Sigmoid colon (tissue), 7 donors: Measurements from ENCODE around the gene ZBTB7C. TPM values are rescaled to one million over a fixed set of nuclear protein-coding genes. Genes with fewer than 3 reads are reported as not detected.

Experiments
- DNase-seq: peaks from one replicate; pipeline ENCODE4 v3.0.0-alpha.2; 2019
- H3K27ac ChIP-seq, 4 donors: fragments of 200-600 bp; sonication (generic); one replicate each; pipeline ENCODE4 v1.5.1; 2016 to 2019; ENCODE audit warnings: mild to moderate bottlenecking in 1 of 4
- H3K27me3 ChIP-seq, 3 donors: fragments of 200-600 bp; sonication (generic); one replicate each; pipeline ENCODE4 v1.5.1; 2019; ENCODE audit warnings: mild to moderate bottlenecking in 1 of 3
- H3K36me3 ChIP-seq, 4 donors: fragments of 200-600 bp; sonication (generic); one replicate each; pipeline ENCODE4 v1.5.1; 2016 to 2019
- H3K4me1 ChIP-seq, 4 donors: fragments of 200-600 bp; sonication (generic); one replicate each; pipeline ENCODE4 v1.5.1; 2017 to 2019
- H3K4me3 ChIP-seq, 4 donors: fragments of 200-600 bp; sonication (generic); one replicate each; pipeline ENCODE4 v1.5.1; 2017 to 2019; ENCODE audit warnings: mild to moderate bottlenecking in 2 of 4, moderate library complexity in 1 of 4
- H3K9me3 ChIP-seq, 4 donors: fragments of 200-600 bp in 3 of 4; sonication (generic) in 3 of 4; one replicate each; pipeline versions ENCODE4 v1.5.1 to v1.6.1; 2013 to 2019
- EP300 ChIP-seq, 4 donors: sonication (generic); formaldehyde crosslinking; IDR thresholded peaks; one replicate each; pipeline ENCODE4 v1.6.1; 2017; ENCODE audit warnings: antibody characterized with exemption in 4 of 4
- POLR2A ChIP-seq, 2 donors: fragments of 450-650 bp; IDR thresholded peaks; one replicate each; pipeline ENCODE4 v1.6.1; 2016; ENCODE audit warnings: antibody characterized with exemption in 2 of 2, mild to moderate bottlenecking in 2 of 2, moderate library complexity in 2 of 2
- POLR2AphosphoS5 ChIP-seq, 4 donors: sonication (generic); formaldehyde crosslinking; IDR thresholded peaks; one replicate each; pipeline ENCODE4 v1.6.1; 2017; ENCODE audit warnings: antibody characterized with exemption in 4 of 4
- WGBS, 2 donors: extraction: QIAGEN DNeasy Blood & Tissue Kit; methylation state at CpG; one replicate each; pipeline ENCODE4 v1.1.7; 2013; 5-methylcytosine and 5-hydroxymethylcytosine counted together
- intact Hi-C: fragments of 100-400 bp; cut with DNase I; formaldehyde crosslinking; loops from one replicate; pipeline ENCODE4 v1.15.1; 2023
- polyA plus RNA-seq, 3 donors: library from polyadenylated mRNA; stranded (reverse); fragments of 200-250 nt; gene quantifications; one replicate each; pipeline ENCODE4 v1.2.3, GENCODE V29; 2013
- total RNA-seq, 4 donors: library from RNA; depleted of rRNA; stranded (reverse); fragments of >200 nt; gene quantifications; one replicate each; pipeline ENCODE4 v1.1.0, GENCODE V29; 2016
- TF ChIP-seq, protein P1 (sequence below), 4 experiments: fragments of 450-650 bp in 3 of 4; fragments of 200-600 bp in 1 of 4; IDR thresholded peaks; one replicate each; pipeline ENCODE4 v1.5.1; 2016 to 2019; ENCODE audit warnings: antibody characterized with exemption in 4 of 4, mild to moderate bottlenecking in 3 of 4, moderate library complexity in 2 of 4
- donor health status: healthy with polysubstance abuse.
- donor health status: Bipolar disorder and iron deficiency.
- donor health status: healthy.

The ZBTB7C gene
- total and polyA plus RNA-seq, 7 donors = 0.41 to 18.6 (median 1.7) TPM

DNA sequence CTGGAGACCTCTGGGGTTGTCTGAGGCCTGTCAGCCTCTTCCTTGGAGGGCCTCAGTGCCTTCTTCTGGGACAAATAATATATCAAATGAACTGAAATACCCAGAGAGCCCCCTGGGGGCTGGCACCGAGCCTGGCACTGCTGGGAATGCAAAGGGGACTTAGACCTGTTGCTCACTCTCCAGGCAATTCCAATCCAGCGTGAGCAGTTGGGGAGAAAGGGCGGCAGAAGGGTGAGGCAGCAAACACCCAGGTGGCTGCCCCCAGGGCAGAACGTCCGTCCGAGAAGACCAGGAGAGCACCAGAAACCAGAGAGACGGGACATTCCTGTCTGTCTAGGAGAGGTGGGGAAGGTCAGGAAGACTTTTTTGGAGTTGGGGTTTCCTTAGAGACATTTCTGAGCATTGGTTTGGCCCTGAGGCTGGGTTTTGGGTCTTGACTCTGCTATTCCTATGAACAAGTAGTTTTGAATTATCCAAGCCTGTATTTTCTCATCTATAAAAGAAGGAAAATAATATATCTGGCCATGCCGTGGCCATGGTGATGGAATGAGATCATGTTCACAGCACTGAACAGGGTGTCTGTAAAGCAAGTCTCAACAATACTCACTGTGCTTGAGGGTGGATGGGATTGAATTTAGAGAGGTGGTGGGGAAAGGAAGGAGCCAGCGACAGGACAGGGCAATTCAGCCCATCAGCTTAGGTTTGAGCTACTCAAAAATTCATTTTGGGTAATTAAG is 44.3 kb upstream of the ZBTB7C start:
- 84 to 87% methylated on average over 9 of the region's 9 CpGs for WGBS, 2 donors
- no peaks in the 10 kb centered on the region for H3K36me3 ChIP-seq
- DNase-seq = no peak
- peaks cover 0 to 8% (median 0%) of the 10 kb centered on the region in 4 donors for H3K4me1 ChIP-seq
- H3K9me3 ChIP-seq = no peaks in the 10 kb centered on the region
- intact Hi-C loops = no loop called here
- TF ChIP-seq POLR2AphosphoS5 (IDR thresholded peaks at IDR 0.05) (no peak), EP300 (IDR thresholded peaks at IDR 0.05) (no peak)
- no peaks in the 10 kb centered on the region for H3K27me3 ChIP-seq
- H3K4me3 ChIP-seq = no peak overlapping the region
- H3K27ac ChIP-seq = no peak overlapping the region

DNA sequence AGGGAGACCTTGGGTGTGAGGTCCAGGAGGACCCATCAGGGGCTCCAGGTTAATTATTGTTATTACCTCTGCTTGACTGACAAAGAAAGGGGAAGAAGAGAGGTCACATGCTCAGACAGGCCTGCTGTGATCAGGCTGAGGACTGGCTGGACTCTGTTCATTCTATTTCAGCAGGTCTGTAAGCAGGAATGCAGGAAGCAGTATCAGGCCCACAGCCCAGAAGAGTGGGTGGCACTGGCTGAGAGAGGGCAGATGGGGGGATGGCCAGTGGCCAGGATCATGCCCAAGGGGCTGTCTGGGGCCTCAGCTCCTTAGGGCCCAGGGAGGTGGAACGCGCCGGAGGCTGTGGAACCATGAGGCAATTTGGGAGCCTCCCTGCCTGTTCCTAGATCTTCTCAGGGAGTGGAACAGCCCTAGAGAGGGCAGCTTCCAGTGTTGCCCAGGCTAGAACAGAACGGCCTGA is 43.7 kb upstream of the ZBTB7C start:
- 92 to 94% methylated on average over 4 of the region's 4 CpGs for WGBS, 2 donors
- intact Hi-C loops = no loop called here
- Histone ChIP-seq H3K9me3 (no peaks in the 10 kb centered on the region), H3K27ac (no peak overlapping the region), H3K36me3 (no peaks in the 10 kb centered on the region), H3K4me3 (no peak overlapping the region), H3K27me3 (no peaks in the 10 kb centered on the region), H3K4me1 (peaks cover 0 to 8% (median 0%) of the 10 kb centered on the region in 4 donors)
- DNase-seq = no peak
- no peak for TF ChIP-seq POLR2A (IDR thresholded peaks at IDR 0.05)
- no peak for TF ChIP-seq EP300 (IDR thresholded peaks at IDR 0.05)
- TF ChIP-seq POLR2AphosphoS5 (IDR thresholded peaks at IDR 0.05) = no peak
- TF ChIP-seq, protein P1, sequence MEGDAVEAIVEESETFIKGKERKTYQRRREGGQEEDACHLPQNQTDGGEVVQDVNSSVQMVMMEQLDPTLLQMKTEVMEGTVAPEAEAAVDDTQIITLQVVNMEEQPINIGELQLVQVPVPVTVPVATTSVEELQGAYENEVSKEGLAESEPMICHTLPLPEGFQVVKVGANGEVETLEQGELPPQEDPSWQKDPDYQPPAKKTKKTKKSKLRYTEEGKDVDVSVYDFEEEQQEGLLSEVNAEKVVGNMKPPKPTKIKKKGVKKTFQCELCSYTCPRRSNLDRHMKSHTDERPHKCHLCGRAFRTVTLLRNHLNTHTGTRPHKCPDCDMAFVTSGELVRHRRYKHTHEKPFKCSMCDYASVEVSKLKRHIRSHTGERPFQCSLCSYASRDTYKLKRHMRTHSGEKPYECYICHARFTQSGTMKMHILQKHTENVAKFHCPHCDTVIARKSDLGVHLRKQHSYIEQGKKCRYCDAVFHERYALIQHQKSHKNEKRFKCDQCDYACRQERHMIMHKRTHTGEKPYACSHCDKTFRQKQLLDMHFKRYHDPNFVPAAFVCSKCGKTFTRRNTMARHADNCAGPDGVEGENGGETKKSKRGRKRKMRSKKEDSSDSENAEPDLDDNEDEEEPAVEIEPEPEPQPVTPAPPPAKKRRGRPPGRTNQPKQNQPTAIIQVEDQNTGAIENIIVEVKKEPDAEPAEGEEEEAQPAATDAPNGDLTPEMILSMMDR (IDR thresholded peaks at IDR 0.05) = no peak

DNA sequence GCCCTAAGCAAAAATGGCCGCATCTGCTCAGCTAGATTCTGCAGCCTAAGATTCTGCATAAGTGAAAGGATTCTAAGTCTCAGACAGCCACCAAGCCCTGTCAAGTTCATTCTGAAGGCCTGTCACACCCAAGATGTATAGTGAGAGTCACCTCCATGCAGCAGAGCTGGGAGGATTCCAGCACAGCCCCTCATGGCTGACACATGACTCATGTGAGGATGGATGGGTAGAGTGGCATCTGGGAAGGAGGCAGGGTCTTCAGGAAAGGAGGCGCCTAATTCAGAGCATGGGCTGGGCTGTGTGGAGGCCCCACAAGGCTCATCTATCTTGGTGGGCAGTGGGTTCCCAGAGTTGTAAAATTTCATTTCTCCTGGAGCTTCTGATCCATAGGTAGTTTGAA is 41.5 kb upstream of the ZBTB7C start:
- H3K4me3 ChIP-seq = no peak overlapping the region
- DNase-seq = no peak
- no peaks in the 10 kb centered on the region for H3K27me3 ChIP-seq
- H3K27ac ChIP-seq = no peak overlapping the region
- no peaks in the 10 kb centered on the region for H3K36me3 ChIP-seq
- WGBS, 2 donors = 92 to 95% methylated on average over 2 of the region's 2 CpGs
- intact Hi-C loops = no loop called here
- H3K9me3 ChIP-seq = no peaks in the 10 kb centered on the region
- TF ChIP-seq, protein P1 (IDR thresholded peaks at IDR 0.05) = no peak
- no peak for TF ChIP-seq POLR2A (IDR thresholded peaks at IDR 0.05)
- TF ChIP-seq POLR2AphosphoS5 (IDR thresholded peaks at IDR 0.05) = no peak
- TF ChIP-seq EP300 (IDR thresholded peaks at IDR 0.05) = no peak
- H3K4me1 ChIP-seq = peaks cover 0 to 12% (median 3%) of the 10 kb centered on the region in 4 donors

DNA sequence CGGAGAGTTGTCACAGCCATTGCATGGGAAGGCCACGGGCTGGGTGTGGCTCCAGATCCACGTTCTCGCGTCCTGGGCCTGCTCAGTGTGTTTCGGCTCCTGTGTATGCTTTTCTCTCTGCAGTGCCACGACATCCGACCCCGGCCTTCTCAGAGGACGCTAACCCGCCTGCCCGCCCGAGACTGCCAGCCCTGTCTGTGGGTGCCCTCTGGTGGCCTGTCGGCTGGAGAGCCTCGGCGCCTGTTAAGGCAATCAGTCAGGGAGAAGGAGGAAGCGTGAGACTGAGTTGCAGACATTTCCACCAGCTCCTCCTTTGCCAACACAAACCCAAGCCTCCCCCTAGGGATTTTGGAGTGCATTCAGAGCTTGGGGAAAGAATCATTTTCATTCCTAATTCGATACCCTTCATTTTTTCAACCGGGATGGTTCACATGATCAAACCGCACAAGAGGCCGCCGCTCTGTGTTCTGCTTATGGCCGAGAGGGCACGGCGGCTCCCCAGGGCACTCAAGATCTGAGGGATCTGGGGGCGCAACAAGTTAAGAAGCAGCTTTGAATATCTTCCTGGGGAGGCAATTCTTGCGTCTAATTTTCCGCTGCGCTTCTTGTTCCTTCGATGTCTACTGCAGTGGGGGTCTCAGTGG is 37.5 kb upstream of the ZBTB7C start:
- Histone ChIP-seq H3K27me3 (no peaks in the 10 kb centered on the region), H3K4me1 (peaks cover 0 to 6% (median 3%) of the 10 kb centered on the region in 4 donors)
- 39 to 41% methylated on average over 30 of the region's 30 CpGs for WGBS, 2 donors

More for the DNA sequence above, 37.5 kb upstream of the ZBTB7C start:
- H3K4me3 ChIP-seq = no peak overlapping the region
- DNase-seq = peak; percentile 89
- H3K9me3 ChIP-seq = no peaks in the 10 kb centered on the region
- H3K36me3 ChIP-seq = no peaks in the 10 kb centered on the region
- intact Hi-C loops = loop anchor here (1.0 to 5.0 kb wide), 3 partner anchors 104 to 416 kb away; no protein-coding TSS in a partner anchor
- H3K27ac ChIP-seq = no peak overlapping the region
- no peak for TF ChIP-seq POLR2A (IDR thresholded peaks at IDR 0.05)
- TF ChIP-seq POLR2AphosphoS5 (IDR thresholded peaks at IDR 0.05) = no peak
- TF ChIP-seq EP300 (IDR thresholded peaks at IDR 0.05) = no peak
- TF ChIP-seq, protein P1 (IDR thresholded peaks at IDR 0.05) = peak; percentile 41 to 86 (median 78)
